Adrenal gland (tissue), 12 donors: ENCODE results near the gene RBM14. TPM values are rescaled to one million over a fixed set of nuclear protein-coding genes. Genes with fewer than 3 reads are reported as not detected.

Source experiments
- DNase-seq, 7 donors: peaks; one replicate each; pipeline ENCODE4 v3.0.0-alpha.2; 2019 to 2020
- H3K27ac ChIP-seq, 5 donors: fragments of 200-600 bp; sonication (generic) in 4 of 5; 1 replicate in 3 of 5; 2 replicates in 2 of 5; pipeline versions ENCODE4 v1.5.1 to v1.8.0; 2016 to 2020; ENCODE audit warnings: mild to moderate bottlenecking in 1 of 5
- H3K27me3 ChIP-seq: fragments of 200-600 bp; 2 replicates; pipeline ENCODE4 v1.8.0; 2021
- H3K36me3 ChIP-seq, 2 donors: fragments of 200-600 bp; replicated peaks in 1 of 2; 1 replicate in 1 of 2; 2 replicates in 1 of 2; pipeline versions ENCODE4 v1.5.1 to v1.8.0; 2018 to 2022
- H3K4me1 ChIP-seq, 2 donors: fragments of 200-600 bp; replicated peaks in 1 of 2; 1 replicate in 1 of 2; 2 replicates in 1 of 2; pipeline versions ENCODE4 v1.5.1 to v1.8.0; 2018 to 2021
- H3K4me3 ChIP-seq, 4 donors: fragments of 200-600 bp; sonication (generic) in 3 of 4; one replicate each; pipeline ENCODE4 v1.5.1; 2016 to 2018
- H3K9me3 ChIP-seq, 3 donors: fragments of 200-600 bp; sonication (generic) in 1 of 3; replicated peaks in 1 of 3; 1 replicate in 2 of 3; 2 replicates in 1 of 3; pipeline versions ENCODE4 v1.5.1 to v1.8.0; 2016 to 2021
- POLR2A ChIP-seq, 2 donors: fragments of 450-650 bp; IDR thresholded peaks; one replicate each; pipeline ENCODE4 v1.6.1; 2017; ENCODE audit warnings: antibody characterized with exemption in 2 of 2, mild to moderate bottlenecking in 2 of 2, moderate library complexity in 1 of 2
- WGBS, 4 donors: extraction: QIAGEN DNeasy Blood & Tissue Kit in 2 of 4; methylation state at CpG; one replicate each; pipeline versions ENCODE4 v1.1.5 to v1.1.7; 2013 to 2017; 5-methylcytosine and 5-hydroxymethylcytosine counted together
- intact Hi-C, 2 donors: fragments of 100-400 bp; cut with DNase I; formaldehyde crosslinking; loops; one replicate each; pipeline versions ENCODE4 v1.14.1 to v1.15.0; 2022 to 2023
- polyA plus RNA-seq, 3 donors: library from polyadenylated mRNA; stranded (reverse); fragments of 200-250 nt in 2 of 3; fragments of 350-450 nt in 1 of 3; fragmentation: Illumina TruSeq in 1 of 3; extraction: RNeasy Lipid Tissue Mini Kit (QIAGEN cat#74804) in 1 of 3; gene quantifications; one replicate each; pipeline ENCODE4 v1.2.3, GENCODE V29; 2013 to 2014
- total RNA-seq, 9 donors: library from RNA; depleted of rRNA in 4 of 9; stranded (reverse); fragments of >200 nt in 4 of 9; fragments of 120-200 nt in 1 of 9; fragmentation: NEBNext Ultra II Directional in 1 of 9; extraction: Animal tissue kit (Norgen Biotek cat#: 25700) in 1 of 9; gene quantifications; one replicate each; pipeline versions ENCODE4 v1.1.0 to v1.2.4, GENCODE V29; 2013 to 2023
- TF ChIP-seq, protein P1 (sequence below), 6 experiments: fragments of 450-650 bp in 4 of 6; fragments of 200-600 bp in 2 of 6; sonication (generic) in 1 of 6; IDR thresholded peaks; 1 replicate in 5 of 6; 2 replicates in 1 of 6; pipeline versions ENCODE4 v1.5.1 to v1.8.0; 2016 to 2021; ENCODE audit warnings: antibody characterized with exemption in 6 of 6, mild to moderate bottlenecking in 2 of 6, moderate library complexity in 1 of 6
- donor health status: healthy with polysubstance abuse.
- donor health status: Bipolar disorder and iron deficiency.
- donor health status: DM: yes; HTN: yes; CAD: no.
- donor health status: DM: no; HTN: no; CAD: no.
- donor health status: DM: no; HTN: no; CAD: no.
- donor health status: DM: yes; HTN: yes; CAD: no.

Gene RBM14
- total and polyA plus RNA-seq, 12 donors, result 29.1 to 106 (median 43.8) TPM

DNA sequence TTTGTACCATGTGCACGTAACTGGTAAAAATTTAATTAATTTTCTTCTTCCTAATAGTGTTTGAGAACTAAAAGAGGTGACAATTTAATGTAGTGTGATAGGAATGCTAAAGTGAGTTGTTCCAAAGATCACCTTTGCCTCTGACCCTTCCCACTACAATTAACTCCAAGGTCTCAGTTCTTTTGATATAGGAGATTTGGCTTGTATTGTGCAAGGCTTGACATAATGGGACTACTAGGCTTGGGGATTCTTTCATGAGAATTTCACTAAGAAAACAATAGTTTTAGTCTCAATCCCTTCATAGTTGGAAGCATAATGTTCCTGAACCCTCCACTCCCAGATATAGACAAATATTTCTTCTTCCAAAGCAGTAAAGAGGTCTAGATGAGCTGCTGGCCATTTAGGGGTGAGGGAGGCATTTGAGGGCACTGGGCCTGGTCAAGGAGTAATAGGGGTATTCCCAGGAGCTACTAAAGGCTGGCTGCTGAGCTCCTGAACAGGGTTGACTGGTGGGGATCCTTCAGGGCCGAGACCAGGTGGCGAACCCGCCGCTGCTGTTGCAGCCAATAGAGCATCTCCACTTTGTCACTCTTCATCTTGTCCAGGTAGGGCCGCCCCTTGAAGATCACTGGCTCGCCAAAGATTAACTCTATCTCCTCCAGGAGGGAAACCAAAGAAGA is 26.3 kb upstream of the RBM14 start:
- Histone ChIP-seq H3K27ac (no peak overlapping the region), H3K36me3 (no peaks in the 10 kb centered on the region), H3K4me1 (peaks cover 22 to 23% of the 10 kb centered on the region in 2 donors), H3K27me3 (no peaks in the 10 kb centered on the region), H3K4me3 (no peak overlapping the region), H3K9me3 (no peaks in the 10 kb centered on the region)
- intact Hi-C loops, result no loop called here
- TF ChIP-seq, protein P1, sequence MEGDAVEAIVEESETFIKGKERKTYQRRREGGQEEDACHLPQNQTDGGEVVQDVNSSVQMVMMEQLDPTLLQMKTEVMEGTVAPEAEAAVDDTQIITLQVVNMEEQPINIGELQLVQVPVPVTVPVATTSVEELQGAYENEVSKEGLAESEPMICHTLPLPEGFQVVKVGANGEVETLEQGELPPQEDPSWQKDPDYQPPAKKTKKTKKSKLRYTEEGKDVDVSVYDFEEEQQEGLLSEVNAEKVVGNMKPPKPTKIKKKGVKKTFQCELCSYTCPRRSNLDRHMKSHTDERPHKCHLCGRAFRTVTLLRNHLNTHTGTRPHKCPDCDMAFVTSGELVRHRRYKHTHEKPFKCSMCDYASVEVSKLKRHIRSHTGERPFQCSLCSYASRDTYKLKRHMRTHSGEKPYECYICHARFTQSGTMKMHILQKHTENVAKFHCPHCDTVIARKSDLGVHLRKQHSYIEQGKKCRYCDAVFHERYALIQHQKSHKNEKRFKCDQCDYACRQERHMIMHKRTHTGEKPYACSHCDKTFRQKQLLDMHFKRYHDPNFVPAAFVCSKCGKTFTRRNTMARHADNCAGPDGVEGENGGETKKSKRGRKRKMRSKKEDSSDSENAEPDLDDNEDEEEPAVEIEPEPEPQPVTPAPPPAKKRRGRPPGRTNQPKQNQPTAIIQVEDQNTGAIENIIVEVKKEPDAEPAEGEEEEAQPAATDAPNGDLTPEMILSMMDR (IDR thresholded peaks at IDR 0.05), result no peak
- TF ChIP-seq POLR2A (IDR thresholded peaks at IDR 0.05), result no peak
- WGBS, 4 donors, result 94 to 97% (median 97%) methylated on average over 7 of the region's 7 CpGs
- no peak for DNase-seq

DNA sequence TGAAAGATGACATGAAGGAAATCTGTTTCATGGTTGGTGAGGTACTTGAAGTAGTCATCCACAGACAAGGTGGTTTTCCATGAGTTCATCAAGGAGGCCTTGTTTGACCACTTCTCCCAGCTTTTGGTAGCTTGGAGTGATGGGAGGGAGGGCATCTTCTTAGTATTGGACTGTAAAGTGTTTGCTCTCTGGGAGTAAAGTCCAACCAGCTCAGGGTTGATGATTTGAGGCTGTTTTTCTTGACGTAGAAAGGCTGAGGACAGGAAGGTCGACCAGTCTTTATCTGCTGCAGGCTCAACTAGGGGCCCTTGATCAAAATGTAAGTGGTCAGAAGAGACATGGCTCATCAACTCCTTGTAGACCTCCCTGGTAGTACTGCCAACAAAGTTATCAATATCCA is 25.3 kb upstream of the RBM14 start:
- Histone ChIP-seq H3K36me3 (no peaks in the 10 kb centered on the region), H3K4me1 (peaks cover 22 to 30% of the 10 kb centered on the region in 2 donors), H3K27me3 (no peaks in the 10 kb centered on the region), H3K27ac (no peak overlapping the region), H3K4me3 (no peak overlapping the region), H3K9me3 (no peaks in the 10 kb centered on the region)
- no peak for DNase-seq
- TF ChIP-seq, protein P1 (IDR thresholded peaks at IDR 0.05), result no peak
- 78 to 90% (median 85%) methylated on average over 2 of the region's 2 CpGs for WGBS, 4 donors
- intact Hi-C loops, result no loop called here

DNA sequence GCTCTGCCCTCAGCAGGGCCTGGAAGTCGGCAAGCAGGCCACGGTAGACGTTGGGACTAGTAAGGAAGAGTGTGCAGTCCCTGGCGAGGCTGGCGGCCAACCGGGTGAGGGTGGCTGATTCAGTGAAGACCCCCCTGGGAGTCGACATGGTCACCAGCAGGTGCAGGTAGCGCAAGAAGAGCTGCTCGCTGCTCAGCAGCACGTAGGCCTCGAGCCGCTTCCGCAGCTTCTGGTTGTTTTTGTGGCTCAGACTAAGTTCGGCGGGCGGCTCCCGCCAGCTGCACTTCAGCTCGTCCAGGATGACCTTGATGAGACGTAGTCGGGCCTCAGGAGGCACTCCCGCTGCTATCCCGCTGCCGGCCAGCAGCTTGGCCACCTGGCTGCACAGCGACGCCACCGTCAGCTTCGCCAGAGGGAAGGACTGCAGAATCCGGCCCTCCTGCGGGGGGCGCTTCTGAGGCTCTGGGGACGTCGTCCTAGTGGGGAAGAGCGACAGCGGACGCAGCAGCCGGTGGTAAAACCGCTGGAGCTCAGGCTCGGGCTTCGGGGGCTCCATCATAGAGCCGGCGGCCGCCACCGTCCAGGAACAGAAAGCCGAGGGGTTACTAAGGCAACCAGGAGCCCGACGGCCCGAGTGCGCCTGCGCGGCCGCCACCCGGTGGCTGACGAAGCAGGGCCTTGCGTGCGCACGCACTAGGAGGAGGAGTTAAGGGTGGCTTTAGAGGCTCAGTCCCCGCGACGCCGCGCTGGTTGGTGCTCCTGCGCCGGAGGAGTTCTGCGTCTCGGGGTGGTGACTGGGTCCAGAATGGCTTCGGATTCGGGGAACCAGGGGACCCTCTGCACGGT is 23.8 kb upstream of the RBM14 start, which contains the start of the genes CCDC87 and CCS:
Gene CCDC87, minus strand, starts transcription at position 607 of the 846 bp plus-strand sequence. Its CDS starts 48 bp downstream, at position 559.
Gene CCS, plus strand, starts transcription at position 729 of the 846 bp plus-strand sequence. Its CDS starts 77 bp downstream, at position 806.
- Histone ChIP-seq H3K9me3 (no peaks in the 10 kb centered on the region), H3K27ac (peak within 1 kb of the TSS; percentile 52 to 90 (median 66)), H3K27me3 (no peaks in the 10 kb centered on the region), H3K4me3 (peak within 1 kb of the TSS; percentile 12 to 77 (median 54)), H3K36me3 (no peaks in the 10 kb centered on the region), H3K4me1 (peaks cover 22 to 30% of the 10 kb centered on the region in 2 donors)
- WGBS, 4 donors, result 10 to 14% (median 12%) methylated on average over 21 to 68 of the region's 68 CpGs
- intact Hi-C loops, result no loop called here
- DNase-seq, result peak; percentile 97 to 99 (median 98)
- TF ChIP-seq POLR2A (IDR thresholded peaks at IDR 0.05), result peak; percentile 76 to 91
- TF ChIP-seq, protein P1 (IDR thresholded peaks at IDR 0.05), result peak; percentile 53 to 90 (median 86)

DNA sequence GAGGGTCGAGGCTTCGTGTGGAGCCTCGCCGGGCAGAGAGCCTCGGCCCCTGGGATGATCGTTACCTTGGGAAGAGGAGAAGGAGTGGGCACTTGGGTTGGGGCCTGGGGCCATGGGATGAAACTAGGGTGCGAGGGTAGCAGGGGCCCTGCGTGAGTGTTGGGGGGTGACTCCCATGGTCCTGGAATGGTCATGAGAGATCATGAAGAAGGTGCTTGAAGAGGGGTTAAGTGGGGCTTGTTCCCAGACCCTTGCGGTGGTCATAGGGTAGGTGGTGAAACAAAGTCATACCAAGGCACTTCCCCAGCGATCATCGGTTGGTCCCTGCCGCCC is 23.2 kb upstream of the RBM14 start:
- DNase-seq, result no peak
- Histone ChIP-seq H3K27me3 (no peaks in the 10 kb centered on the region), H3K4me3 (peak overlapping the region; percentile 12 to 77 (median 54)), H3K4me1 (peaks cover 22 to 30% of the 10 kb centered on the region in 2 donors), H3K27ac (peak overlapping the region in 4 of 5 donors; percentile 60 to 90 (median 75)), H3K9me3 (no peaks in the 10 kb centered on the region), H3K36me3 (no peaks in the 10 kb centered on the region)
- intact Hi-C loops, result no loop called here
- no peak for TF ChIP-seq POLR2A (IDR thresholded peaks at IDR 0.05)
- TF ChIP-seq, protein P1 (IDR thresholded peaks at IDR 0.05), result no peak
- 9 to 14% (median 11%) methylated on average over 11 to 12 of the region's 12 CpGs for WGBS, 4 donors
